AG04449 (cell line): ENCODE results near the gene GLUD1.
A peak's percentile ranks its signal among the peaks of the same experiment; 100 is the strongest.
"Not testable (repeated sequence)": the region's sequence is repeated elsewhere in the genome, so short reads cannot be mapped to it uniquely, and the experiment has no call there.

Experiments
- CTCF ChIA-PET: fragments of 350-600 bp; formaldehyde crosslinking; extraction: SDS; loops from one replicate; lab custom pipeline; 2021; ENCODE audit warnings: antibody characterized with exemption; lab: Yijun Ruan, JAX
- POLR2A ChIA-PET: fragments of 400-600, 350-600 bp; formaldehyde crosslinking; extraction: SDS; loops from one replicate; lab custom pipeline; 2020; ENCODE audit warnings: antibody characterized with exemption, inconsistent platforms; lab: Yijun Ruan, JAX
- DNase-seq: peaks from one replicate; pipeline ENCODE4 v3.0.0-alpha.2; 2010; ENCODE audit warnings: low read depth, low spot score
- H3K4me3 ChIP-seq: 2 replicates; pipeline ENCODE4 v1.5.1; 2011; ENCODE audit warnings: low read depth, mild to moderate bottlenecking, control low read depth, low read length
- TF ChIP-seq, protein P1 (sequence below): IDR thresholded peaks from one replicate; pipeline ENCODE4 v1.5.1; 2011; ENCODE audit warnings: mild to moderate bottlenecking, moderate library complexity, low read length, control low read depth, inconsistent platforms; ENCODE audit not compliant: insufficient read depth; ENCODE audit errors: missing control alignments

GLUD1 gene

DNA sequence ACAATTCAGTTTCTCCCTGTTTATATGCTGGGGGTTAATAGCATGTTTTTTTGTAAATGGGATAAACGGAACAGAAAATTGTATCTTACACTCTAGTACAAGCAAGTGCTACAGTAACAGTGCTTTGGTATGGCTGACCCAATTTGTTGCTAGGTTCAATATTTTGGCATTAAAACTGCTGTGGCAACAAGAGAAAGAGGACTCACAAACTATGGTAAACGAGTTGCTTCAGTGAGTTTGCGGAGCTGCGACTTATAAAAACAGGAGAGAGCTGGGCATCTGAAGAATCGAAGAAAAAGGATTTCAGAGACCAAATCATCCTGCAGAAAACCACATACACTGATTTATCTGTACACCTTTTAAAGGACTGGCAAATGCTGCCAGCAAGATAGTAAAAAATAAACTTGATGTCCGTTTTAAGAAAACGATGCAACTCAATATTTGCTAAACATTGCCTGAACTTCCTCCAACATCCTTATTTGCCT lies 2.2 kb downstream of the GLUD1 start:
- ChIA-PET CTCF (interaction anchor here (0.8 to 2.7 kb wide), 6 partner anchors 10 to 155 kb away, joined by 3 to 7 read pairs (median 3); no protein-coding TSS in a partner anchor), POLR2A (interaction anchor here (1.1 kb wide), 1 partner anchor 125 kb away, joined by 3 read pairs; no protein-coding TSS in a partner anchor)

DNA sequence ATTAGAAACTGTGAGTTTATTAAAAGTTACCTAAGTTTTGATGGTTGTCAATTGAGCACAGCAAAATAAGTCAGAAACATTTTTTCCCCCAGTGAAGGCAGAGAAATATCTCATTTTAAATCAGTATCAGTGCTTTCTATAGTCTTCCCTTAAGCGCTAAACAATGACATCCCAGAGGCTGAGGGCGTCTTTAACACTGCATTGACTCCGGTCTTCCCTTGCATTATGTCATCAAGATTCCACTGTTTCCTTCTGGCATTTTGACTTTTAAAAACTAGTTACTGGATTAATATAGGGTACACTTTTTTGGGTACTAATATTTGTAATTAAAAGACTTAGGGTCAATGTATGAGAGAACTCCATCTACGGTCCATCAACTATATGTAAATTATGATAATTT lies 3.9 kb downstream of the GLUD1 start:
- POLR2A ChIA-PET = no interaction called here

More for the DNA sequence above, 2.2 kb downstream of the GLUD1 start:
- H3K4me3 ChIP-seq = peak overlapping the region; percentile 83
- no peak for DNase-seq
- TF ChIP-seq, protein P1, sequence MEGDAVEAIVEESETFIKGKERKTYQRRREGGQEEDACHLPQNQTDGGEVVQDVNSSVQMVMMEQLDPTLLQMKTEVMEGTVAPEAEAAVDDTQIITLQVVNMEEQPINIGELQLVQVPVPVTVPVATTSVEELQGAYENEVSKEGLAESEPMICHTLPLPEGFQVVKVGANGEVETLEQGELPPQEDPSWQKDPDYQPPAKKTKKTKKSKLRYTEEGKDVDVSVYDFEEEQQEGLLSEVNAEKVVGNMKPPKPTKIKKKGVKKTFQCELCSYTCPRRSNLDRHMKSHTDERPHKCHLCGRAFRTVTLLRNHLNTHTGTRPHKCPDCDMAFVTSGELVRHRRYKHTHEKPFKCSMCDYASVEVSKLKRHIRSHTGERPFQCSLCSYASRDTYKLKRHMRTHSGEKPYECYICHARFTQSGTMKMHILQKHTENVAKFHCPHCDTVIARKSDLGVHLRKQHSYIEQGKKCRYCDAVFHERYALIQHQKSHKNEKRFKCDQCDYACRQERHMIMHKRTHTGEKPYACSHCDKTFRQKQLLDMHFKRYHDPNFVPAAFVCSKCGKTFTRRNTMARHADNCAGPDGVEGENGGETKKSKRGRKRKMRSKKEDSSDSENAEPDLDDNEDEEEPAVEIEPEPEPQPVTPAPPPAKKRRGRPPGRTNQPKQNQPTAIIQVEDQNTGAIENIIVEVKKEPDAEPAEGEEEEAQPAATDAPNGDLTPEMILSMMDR = no peak

DNA sequence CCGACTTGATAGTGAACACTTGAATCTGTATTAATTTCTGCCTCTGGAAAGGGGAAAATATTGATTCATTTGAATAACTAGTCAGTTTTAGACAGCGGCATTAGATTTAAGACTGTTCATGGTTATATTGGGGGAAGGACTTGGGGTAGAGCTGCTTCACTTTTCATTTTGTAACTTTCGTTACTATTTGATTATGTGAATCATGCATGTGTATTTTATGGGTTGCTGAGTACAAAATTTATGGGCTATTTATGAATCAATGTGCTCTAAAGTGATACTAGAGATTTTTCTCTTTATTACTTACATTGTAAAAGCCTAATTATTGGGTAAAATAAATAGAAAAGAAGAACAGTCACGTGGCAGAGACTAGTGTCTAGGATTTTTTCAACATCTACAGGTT lies 4.9 kb downstream of the GLUD1 start:
- no peak for DNase-seq
- TF ChIP-seq, protein P1 = no peak
- no peak overlapping the region for H3K4me3 ChIP-seq
- POLR2A ChIA-PET = no interaction called here
- CTCF ChIA-PET = no interaction called here

More for the DNA sequence above, 3.9 kb downstream of the GLUD1 start:
- H3K4me3 ChIP-seq = no peak overlapping the region
- DNase-seq = no peak
- TF ChIP-seq, protein P1 = no peak
- CTCF ChIA-PET = no interaction called here

DNA sequence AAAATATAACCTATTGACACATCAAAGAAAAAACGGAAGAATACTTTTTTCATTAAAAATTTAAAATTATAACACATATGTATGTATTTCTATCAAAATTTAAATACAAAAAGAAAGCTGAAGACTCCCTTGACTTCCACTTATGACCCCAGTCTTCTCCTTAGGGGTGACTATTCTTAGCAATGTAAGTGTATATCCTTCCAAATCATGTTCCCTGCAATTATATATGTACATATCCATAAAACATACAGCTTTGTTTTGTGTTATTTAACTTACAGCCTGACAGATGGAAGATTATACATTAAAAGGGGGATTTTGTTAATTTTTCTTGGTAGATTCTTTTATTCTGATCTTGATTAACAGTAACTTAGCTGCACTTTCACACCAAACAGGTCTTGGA lies 9.1 kb downstream of the GLUD1 start:
- no peak for DNase-seq
- ChIA-PET POLR2A (no interaction called here), CTCF (interaction anchor here (0.7 to 1.0 kb wide), 3 partner anchors 9 to 392 kb away, joined by 3 read pairs; no protein-coding TSS in a partner anchor)
- no peak overlapping the region for H3K4me3 ChIP-seq
- TF ChIP-seq, protein P1 = no peak

DNA sequence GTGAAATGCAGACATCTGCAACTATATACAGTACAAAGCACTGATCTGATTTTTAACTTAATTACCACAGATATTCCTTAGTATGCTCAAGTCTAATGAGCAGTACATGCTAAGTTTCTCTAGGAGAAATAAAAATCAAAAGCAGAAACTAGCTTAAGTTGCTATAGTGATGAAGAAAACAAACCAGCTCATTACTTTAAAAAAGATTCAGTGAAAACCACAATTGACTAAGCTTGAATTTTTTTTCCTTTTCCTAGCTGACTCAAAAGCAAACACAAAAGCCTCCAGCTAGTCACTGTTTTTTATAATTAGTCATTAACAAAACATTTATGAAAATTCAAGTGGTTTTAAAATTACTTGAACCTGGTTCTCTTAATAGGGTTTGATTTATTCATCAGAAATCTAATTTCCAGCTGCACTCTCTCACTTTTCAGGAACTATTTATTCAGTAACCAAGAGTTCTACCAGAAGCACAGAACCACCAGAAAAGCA lies 10.3 kb downstream of the GLUD1 start:
- ChIA-PET POLR2A (interaction anchor here (0.9 to 1.2 kb wide), 2 partner anchors 7 to 12 kb away, joined by 3 read pairs; no protein-coding TSS in a partner anchor), CTCF (interaction anchor here (1.1 to 1.7 kb wide), 2 partner anchors 12 to 146 kb away, joined by 3 to 6 read pairs; no protein-coding TSS in a partner anchor)
- not testable (repeated sequence) for DNase-seq, H3K4me3 ChIP-seq

DNA sequence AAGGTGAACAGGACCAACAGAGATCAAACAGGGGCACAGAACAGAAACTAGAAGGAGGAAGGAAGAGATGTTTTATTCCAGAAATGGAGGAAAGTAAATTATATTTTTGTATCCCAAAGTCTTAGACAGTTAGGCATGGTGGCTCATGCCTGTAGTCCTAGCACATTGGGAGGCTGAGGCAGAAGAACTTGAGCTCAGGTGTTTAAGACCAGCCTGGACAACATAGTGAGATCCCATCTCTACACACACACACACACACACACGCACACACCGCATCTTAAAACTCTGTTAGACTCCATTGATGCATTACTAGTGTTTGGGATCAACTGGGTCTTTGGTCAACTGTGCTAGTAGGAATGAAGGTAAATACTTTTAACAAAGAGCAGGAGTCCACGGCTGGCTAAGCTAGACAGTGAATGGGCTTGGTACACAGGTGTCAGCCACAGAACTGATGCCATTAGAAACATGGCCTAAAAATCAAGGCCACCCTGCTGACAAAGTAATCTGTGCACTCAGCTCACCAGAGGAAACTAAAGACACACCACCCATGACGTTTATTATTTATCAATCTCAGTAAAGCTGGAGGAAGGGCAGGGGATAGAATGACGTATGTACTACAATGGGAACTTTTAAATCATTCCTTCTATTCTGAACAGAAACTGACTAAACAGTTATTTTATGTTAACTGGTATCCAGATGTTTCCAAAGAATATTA lies 10.9 kb downstream of the GLUD1 start:
- POLR2A ChIA-PET = interaction anchor here (0.9 to 1.2 kb wide), 2 partner anchors 8 to 12 kb away, joined by 3 read pairs; no protein-coding TSS in a partner anchor
- not testable (repeated sequence) for DNase-seq, H3K4me3 ChIP-seq
- CTCF ChIA-PET = interaction anchor here (1.1 to 1.7 kb wide), 2 partner anchors 11 to 145 kb away, joined by 3 to 6 read pairs; no protein-coding TSS in a partner anchor

DNA sequence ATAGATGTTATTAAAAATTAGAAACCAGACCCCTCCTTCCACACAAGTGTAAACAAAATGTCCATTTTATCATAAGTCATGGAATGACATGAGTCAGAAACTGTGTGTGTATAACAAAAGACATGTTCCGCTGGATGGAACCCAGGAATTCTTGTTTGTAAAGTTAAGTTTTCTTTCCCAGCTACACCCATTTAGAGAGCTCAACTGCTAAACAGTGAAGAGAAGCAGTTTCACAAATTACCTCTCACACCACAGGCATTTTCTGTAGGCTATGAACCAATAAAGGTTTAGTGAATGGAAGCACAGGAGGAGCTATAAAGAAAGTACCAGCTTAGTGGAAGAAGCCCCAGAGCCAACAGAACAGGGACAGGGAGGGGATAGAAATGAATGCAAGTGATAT lies 12.4 kb downstream of the GLUD1 start:
- POLR2A ChIA-PET = interaction anchor here (0.8 to 1.0 kb wide), 2 partner anchors 11 to 13 kb away, joined by 3 read pairs; no protein-coding TSS in a partner anchor

DNA sequence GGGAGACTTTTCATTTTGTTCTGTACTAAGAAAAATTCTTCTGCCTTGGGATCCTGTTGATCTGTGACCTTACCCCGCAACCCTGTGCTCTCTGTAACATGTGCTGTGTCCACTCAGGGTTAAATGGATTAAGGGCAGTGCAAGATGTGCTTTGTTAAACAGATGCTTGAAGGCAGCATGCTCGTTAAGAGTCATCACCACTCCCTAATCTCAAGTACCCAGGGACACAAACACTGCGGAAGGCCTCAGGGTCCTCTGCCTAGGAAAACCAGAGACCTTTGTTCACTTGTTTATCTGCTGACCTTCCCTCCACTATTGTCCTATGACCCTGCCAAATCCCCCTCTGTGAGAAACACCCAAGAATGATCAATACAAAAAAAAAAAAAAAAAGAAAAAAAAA lies 13.1 kb downstream of the GLUD1 start:
- CTCF ChIA-PET = not testable (repeated sequence)
- POLR2A ChIA-PET = interaction anchor here (0.8 to 1.0 kb wide), 2 partner anchors 11 to 14 kb away, joined by 3 read pairs; no protein-coding TSS in a partner anchor

More for the DNA sequence above, 12.4 kb downstream of the GLUD1 start:
- not testable (repeated sequence) for H3K4me3 ChIP-seq, DNase-seq
- CTCF ChIA-PET = interaction anchor here (0.8 kb wide), 1 partner anchor 11 kb away, joined by 3 read pairs; no protein-coding TSS in a partner anchor

DNA sequence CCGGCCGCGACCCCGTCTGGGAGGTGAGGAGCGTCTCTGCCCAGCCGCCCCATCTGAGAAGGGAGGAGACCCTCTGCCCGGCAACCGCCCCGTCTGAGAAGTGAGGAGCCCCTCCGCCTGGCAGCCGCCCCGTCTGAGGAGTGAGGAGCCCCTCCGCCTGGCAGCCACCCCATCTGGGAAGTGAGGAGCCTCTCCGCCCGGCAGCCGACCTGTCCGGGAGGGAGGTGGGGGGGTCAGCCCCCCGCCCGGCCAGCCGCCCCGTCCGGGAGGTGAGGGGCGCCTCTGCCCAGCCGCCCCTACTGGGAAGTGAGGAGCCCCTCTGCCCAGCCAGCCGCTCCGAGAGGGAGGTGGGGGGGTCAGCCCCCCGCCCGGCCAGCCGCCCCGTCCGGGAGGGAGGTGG lies 14.0 kb downstream of the GLUD1 start:
- CTCF ChIA-PET, H3K4me3 ChIP-seq, POLR2A ChIA-PET: not testable (repeated sequence)

More for the DNA sequence above, 13.1 kb downstream of the GLUD1 start:
- not testable (repeated sequence) for H3K4me3 ChIP-seq, DNase-seq

More for the DNA sequence above, 14.0 kb downstream of the GLUD1 start:
- not testable (repeated sequence) for DNase-seq
